ENCODE measurements around the gene MAP2K3. TPM values are rescaled to one million over a fixed set of nuclear protein-coding genes. Genes with fewer than 3 reads are reported as not detected.

Gene MAP2K3
- total RNA-seq, 4 donors from 2014 or later: 23.3 to 42.4 (median 30.5) TPM

DNA sequence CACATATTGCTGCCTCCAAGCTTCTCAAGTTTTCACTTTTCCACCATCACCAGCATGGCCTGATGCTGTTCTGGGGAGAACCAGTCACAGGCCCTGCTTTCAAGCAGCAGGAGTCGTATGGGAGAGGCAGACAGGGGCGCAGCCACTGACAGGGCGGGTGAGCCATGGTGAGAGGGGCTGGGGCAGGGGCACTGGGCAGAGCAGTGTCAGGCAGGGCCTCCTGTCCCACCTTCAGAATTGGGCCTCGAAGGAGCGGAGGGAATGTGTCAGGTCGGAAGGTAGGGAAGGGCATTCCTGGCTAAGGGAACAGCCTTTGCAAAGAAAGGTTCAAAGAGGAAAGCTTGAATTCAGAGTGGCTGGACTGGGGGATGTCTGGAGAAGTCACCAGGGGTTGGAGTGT lies 4.9 kb upstream of the MAP2K3 start:
- H3K27ac ChIP-seq (replicated peaks in 1 of 4): no peak overlapping the region
- 79% methylated on average over 6 of the region's 6 CpGs for WGBS
- no peak for DNase-seq (ENCODE audit: extremely low spot score)

GRCh38 chr17:21280081-21280518 lies 4.4 kb upstream of the MAP2K3 start:
- H3K27me3 ChIP-seq: no peaks in the 10 kb centered on the region
- intact Hi-C loops (cut with DNase I): loop anchor here (2.0 to 5.0 kb wide), 3 partner anchors 37 to 238 kb away; partner anchors contain the start of gene USP22
- H3K36me3 ChIP-seq: no peaks in the 10 kb centered on the region
- H3K9me3 ChIP-seq: no peaks in the 10 kb centered on the region
- 27% methylated on average over 9 of the region's 10 CpGs for WGBS
- H3K27ac ChIP-seq (replicated peaks in 1 of 4): no peak overlapping the region
- H3K4me3 ChIP-seq: no peak overlapping the region
- peak; percentile 94 for DNase-seq (ENCODE audit: extremely low spot score)
- TF ChIP-seq POLR2AphosphoS5 (IDR thresholded peaks at IDR 0.05) (peak in 1 of 2 donors; percentile 72), EP300 (IDR thresholded peaks at IDR 0.05) (no peak), POLR2A (IDR thresholded peaks at IDR 0.05; ENCODE audit: low read depth) (no peak)
- TF ChIP-seq, protein P1, sequence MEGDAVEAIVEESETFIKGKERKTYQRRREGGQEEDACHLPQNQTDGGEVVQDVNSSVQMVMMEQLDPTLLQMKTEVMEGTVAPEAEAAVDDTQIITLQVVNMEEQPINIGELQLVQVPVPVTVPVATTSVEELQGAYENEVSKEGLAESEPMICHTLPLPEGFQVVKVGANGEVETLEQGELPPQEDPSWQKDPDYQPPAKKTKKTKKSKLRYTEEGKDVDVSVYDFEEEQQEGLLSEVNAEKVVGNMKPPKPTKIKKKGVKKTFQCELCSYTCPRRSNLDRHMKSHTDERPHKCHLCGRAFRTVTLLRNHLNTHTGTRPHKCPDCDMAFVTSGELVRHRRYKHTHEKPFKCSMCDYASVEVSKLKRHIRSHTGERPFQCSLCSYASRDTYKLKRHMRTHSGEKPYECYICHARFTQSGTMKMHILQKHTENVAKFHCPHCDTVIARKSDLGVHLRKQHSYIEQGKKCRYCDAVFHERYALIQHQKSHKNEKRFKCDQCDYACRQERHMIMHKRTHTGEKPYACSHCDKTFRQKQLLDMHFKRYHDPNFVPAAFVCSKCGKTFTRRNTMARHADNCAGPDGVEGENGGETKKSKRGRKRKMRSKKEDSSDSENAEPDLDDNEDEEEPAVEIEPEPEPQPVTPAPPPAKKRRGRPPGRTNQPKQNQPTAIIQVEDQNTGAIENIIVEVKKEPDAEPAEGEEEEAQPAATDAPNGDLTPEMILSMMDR (IDR thresholded peaks at IDR 0.05): peak in 2 of 3 experiments; percentile 96 to 97
- peaks cover 24 to 67% (median 59%) of the 10 kb centered on the region in 4 donors for H3K4me1 ChIP-seq

More for the DNA sequence above, 4.9 kb upstream of the MAP2K3 start:
- TF ChIP-seq, protein P1 (IDR thresholded peaks at IDR 0.05): no peak
- no peak for TF ChIP-seq POLR2AphosphoS5 (IDR thresholded peaks at IDR 0.05)
- TF ChIP-seq EP300 (IDR thresholded peaks at IDR 0.05): no peak
- no peak for TF ChIP-seq POLR2A (IDR thresholded peaks at IDR 0.05; ENCODE audit: low read depth)
- no peaks in the 10 kb centered on the region for H3K9me3 ChIP-seq
- no peaks in the 10 kb centered on the region for H3K36me3 ChIP-seq
- intact Hi-C loops (cut with DNase I): loop anchor here (2.0 to 5.0 kb wide), 2 partner anchors 27 to 178 kb away; partner anchors contain the start of gene NATD1
- H3K4me1 ChIP-seq: peaks cover 24 to 71% (median 62%) of the 10 kb centered on the region in 4 donors
- H3K4me3 ChIP-seq: no peak overlapping the region
- H3K27me3 ChIP-seq: no peaks in the 10 kb centered on the region

DNA sequence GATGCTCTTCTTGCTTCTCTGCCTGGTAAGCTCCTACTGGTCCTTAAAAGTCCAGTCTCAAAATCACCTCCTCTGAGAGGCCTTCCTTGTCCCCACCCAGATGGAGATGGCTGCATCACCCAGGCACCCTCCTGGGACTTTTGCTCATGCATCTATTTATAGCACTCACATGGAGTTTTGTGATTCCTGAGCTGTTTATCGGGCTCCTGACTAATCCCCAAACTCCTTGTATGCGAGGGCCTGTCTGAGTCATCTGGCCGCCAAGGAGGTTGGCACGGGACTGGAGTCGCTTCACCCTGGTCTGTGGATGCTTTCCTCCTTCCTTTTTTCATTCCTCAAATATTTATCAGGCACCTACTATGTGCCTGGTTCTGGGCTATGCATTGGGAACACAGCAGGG lies 2.3 kb upstream of the MAP2K3 start:
- Histone ChIP-seq H3K27me3 (no peaks in the 10 kb centered on the region), H3K27ac (replicated peaks in 1 of 4) (peak overlapping the region; percentile 93 to 98 (median 96)), H3K4me1 (peaks cover 30 to 73% (median 63%) of the 10 kb centered on the region in 4 donors), H3K9me3 (no peaks in the 10 kb centered on the region), H3K36me3 (no peaks in the 10 kb centered on the region), H3K4me3 (no peak overlapping the region)
- TF ChIP-seq POLR2A (IDR thresholded peaks at IDR 0.05; ENCODE audit: low read depth) (no peak), POLR2AphosphoS5 (IDR thresholded peaks at IDR 0.05) (peak; percentile 70 to 75)
- TF ChIP-seq, protein P1 (IDR thresholded peaks at IDR 0.05): no peak
- 57% methylated on average over 5 of the region's 5 CpGs for WGBS
- intact Hi-C loops (cut with DNase I): loop anchor here (5.0 kb wide), 2 partner anchors 35 to 240 kb away; partner anchors contain the start of gene USP22
- DNase-seq (ENCODE audit: extremely low spot score): no peak

DNA sequence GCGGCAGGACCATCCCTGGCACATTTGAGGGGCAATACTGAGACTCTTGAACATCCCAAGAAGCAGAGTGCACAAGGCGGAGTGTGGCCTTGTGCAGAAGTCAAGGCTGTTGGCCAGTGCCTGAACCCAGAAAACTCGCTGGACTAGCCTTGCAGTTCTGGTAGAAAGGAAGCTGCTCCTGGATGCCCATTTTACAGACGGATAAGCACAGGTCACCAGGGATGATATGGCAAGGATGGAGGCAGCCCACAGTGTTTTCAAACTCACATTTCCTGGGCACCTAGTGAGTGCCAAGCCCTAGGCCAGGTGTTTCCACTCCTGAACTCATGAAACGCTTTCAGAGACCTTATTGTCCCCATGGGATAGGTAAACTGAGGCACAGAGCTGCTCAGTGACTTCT lies 1.7 kb upstream of the MAP2K3 start:
- intact Hi-C loops (cut with DNase I): loop anchor here (5.0 kb wide), 2 partner anchors 34 to 241 kb away; partner anchors contain the start of gene USP22
- Histone ChIP-seq H3K27me3 (no peaks in the 10 kb centered on the region), H3K4me3 (no peak overlapping the region), H3K27ac (replicated peaks in 1 of 4) (peak overlapping the region; percentile 93 to 98 (median 96)), H3K36me3 (no peaks in the 10 kb centered on the region), H3K9me3 (no peaks in the 10 kb centered on the region), H3K4me1 (peaks cover 35 to 80% (median 69%) of the 10 kb centered on the region in 4 donors)
- DNase-seq (ENCODE audit: extremely low spot score): no peak
- WGBS: 94% methylated on average over 4 of the region's 5 CpGs
- TF ChIP-seq, protein P1 (IDR thresholded peaks at IDR 0.05): no peak
- no peak for TF ChIP-seq POLR2AphosphoS5 (IDR thresholded peaks at IDR 0.05)
- TF ChIP-seq EP300 (IDR thresholded peaks at IDR 0.05): no peak
- no peak for TF ChIP-seq POLR2A (IDR thresholded peaks at IDR 0.05; ENCODE audit: low read depth)

All from esophagus muscularis mucosa (tissue), 4 donors.